Mesendoderm (in vitro differentiated cells): ENCODE data around the gene ITGA2B.

Source experiments
- DNase-seq: peaks from one replicate; pipeline ENCODE4 v3.0.0; 2013
- H2AK5ac ChIP-seq: 2 replicates; pipeline ENCODE4 v1.6.1; 2013; ENCODE audit warnings: low read length, inconsistent platforms
- H2BK120ac ChIP-seq: 2 replicates; pipeline ENCODE4 v1.6.1; 2013; ENCODE audit warnings: low read depth, mild to moderate bottlenecking, low read length, moderate library complexity, mixed read lengths
- H2BK15ac ChIP-seq: replicated peaks from 2 replicates; pipeline ENCODE4 v1.6.1; 2013; ENCODE audit warnings: low read depth, mild to moderate bottlenecking, moderate library complexity
- H2BK5ac ChIP-seq: 2 replicates; pipeline ENCODE4 v1.6.1; 2013; ENCODE audit warnings: low read length, inconsistent platforms
- H3K18ac ChIP-seq: 2 replicates; pipeline ENCODE4 v1.6.1; 2013; ENCODE audit warnings: mild to moderate bottlenecking, low read length, mixed read lengths
- H3K23ac ChIP-seq: one replicate; pipeline ENCODE4 v1.6.1; 2013; ENCODE audit warnings: low read length
- H3K27ac ChIP-seq: 2 replicates; pipeline ENCODE4 v1.5.1; 2013; ENCODE audit warnings: low read depth, mild to moderate bottlenecking, inconsistent platforms, low read length, moderate library complexity
- H3K27me3 ChIP-seq: 2 replicates; pipeline ENCODE4 v1.6.1; 2013; ENCODE audit warnings: low read length, control low read depth, mild to moderate bottlenecking, inconsistent platforms; ENCODE audit not compliant: insufficient read depth, poor library complexity
- H3K36me3 ChIP-seq: 2 replicates; pipeline ENCODE4 v1.6.1; 2013; ENCODE audit warnings: low read length, inconsistent platforms; ENCODE audit not compliant: control insufficient read depth, insufficient read depth
- H3K4ac ChIP-seq: one replicate; pipeline ENCODE4 v1.6.1; 2013; ENCODE audit warnings: low read depth, mild to moderate bottlenecking, low read length, moderate library complexity
- H3K4me1 ChIP-seq: 2 replicates; pipeline ENCODE4 v1.6.1; 2013; ENCODE audit warnings: low read depth, low read length, inconsistent platforms; ENCODE audit not compliant: control insufficient read depth
- H3K4me2 ChIP-seq: 2 replicates; pipeline ENCODE4 v1.6.1; 2013; ENCODE audit warnings: low read length
- H3K4me3 ChIP-seq: 2 replicates; pipeline ENCODE4 v1.5.1; 2013; ENCODE audit warnings: mild to moderate bottlenecking, low read length
- H3K56ac ChIP-seq: one replicate; pipeline ENCODE4 v1.6.1; 2013; ENCODE audit warnings: low read length
- H3K79me1 ChIP-seq: 2 replicates; pipeline ENCODE4 v1.6.1; 2013; ENCODE audit warnings: low read length, inconsistent platforms
- H3K79me2 ChIP-seq: 2 replicates; pipeline ENCODE4 v1.6.1; 2013; ENCODE audit warnings: mild to moderate bottlenecking, low read length; ENCODE audit not compliant: control insufficient read depth, insufficient read depth
- H3K9ac ChIP-seq: 2 replicates; pipeline ENCODE4 v1.6.1; 2013; ENCODE audit warnings: low read length, inconsistent platforms
- H4K5ac ChIP-seq: one replicate; pipeline ENCODE4 v1.6.1; 2013; ENCODE audit warnings: low read length
- H4K8ac ChIP-seq: one replicate; pipeline ENCODE4 v1.6.1; 2013; ENCODE audit warnings: low read depth, mild to moderate bottlenecking, control low read depth, low read length, moderate library complexity
- WGBS: extraction: QIAGEN DNeasy Blood & Tissue Kit; methylation state at CpG from one replicate; pipeline ENCODE4 v1.1.7; 2013; ENCODE audit warnings: low lambda C conversion rate, missing lambda C conversion rate; ENCODE audit not compliant: insufficient coverage; ENCODE audit errors: extremely low coverage; 5-methylcytosine and 5-hydroxymethylcytosine counted together

Gene ITGA2B

GRCh38 chr17:44359458-44360143 is 29.8 kb downstream of the ITGA2B start:
- H3K27ac ChIP-seq: no peak overlapping the region
- H3K23ac ChIP-seq: no peak overlapping the region
- H3K4me2 ChIP-seq: no peak overlapping the region
- H4K8ac ChIP-seq: no peak overlapping the region
- H2AK5ac ChIP-seq: no peak overlapping the region
- H3K56ac ChIP-seq: no peak overlapping the region
- H2BK5ac ChIP-seq: no peak overlapping the region
- no peak overlapping the region for H2BK15ac ChIP-seq
- H2BK120ac ChIP-seq: no peak overlapping the region
- WGBS: no CpG with 5 or more reads among the region's 14 CpGs
- DNase-seq: no peak
- H4K5ac ChIP-seq: no peak overlapping the region
- no peaks in the 10 kb centered on the region for H3K79me1 ChIP-seq
- no peak overlapping the region for H3K4ac ChIP-seq
- no peaks in the 10 kb centered on the region for H3K36me3 ChIP-seq
- no peaks in the 10 kb centered on the region for H3K27me3 ChIP-seq
- no peak overlapping the region for H3K4me3 ChIP-seq
- H3K79me2 ChIP-seq: no peaks in the 10 kb centered on the region
- H3K4me1 ChIP-seq: peaks cover 5% of the 10 kb centered on the region
- H3K18ac ChIP-seq: no peak overlapping the region
- no peak overlapping the region for H3K9ac ChIP-seq

- Histone ChIP-seq H3K4me2 (no peak overlapping the region), H3K79me2 (no peaks in the 10 kb centered on the region), H4K8ac (no peak overlapping the region), H3K4ac (no peak overlapping the region), H3K23ac (no peak overlapping the region), H3K4me3 (no peak overlapping the region), H3K56ac (no peak overlapping the region), H2BK120ac (no peak overlapping the region), H3K27ac (no peak overlapping the region), H2BK5ac (no peak overlapping the region), H2AK5ac (no peak overlapping the region), H3K4me1 (peaks cover 5% of the 10 kb centered on the region), H4K5ac (no peak overlapping the region), H3K9ac (no peak overlapping the region), H3K27me3 (no peaks in the 10 kb centered on the region), H3K79me1 (no peaks in the 10 kb centered on the region), H2BK15ac (no peak overlapping the region), H3K36me3 (no peaks in the 10 kb centered on the region), H3K18ac (no peak overlapping the region)
- DNase-seq: no peak
- no CpG with 5 or more reads among the region's 6 CpGs for WGBS
Measured at GRCh38 chr17:44359006-44359405, 30.4 kb downstream of the ITGA2B start.

- H3K4ac ChIP-seq: no peak overlapping the region
Measured at GRCh38 chr17:44358066-44358465, 31.4 kb downstream of the ITGA2B start.

GRCh38 chr17:44356241-44356640 is 33.2 kb downstream of the ITGA2B start:
- DNase-seq: no peak
- no peak overlapping the region for H4K5ac ChIP-seq
- no peak overlapping the region for H3K4me2 ChIP-seq
- no peak overlapping the region for H3K9ac ChIP-seq
- no peak overlapping the region for H3K27ac ChIP-seq
- H3K4ac ChIP-seq: no peak overlapping the region
- no peak overlapping the region for H3K23ac ChIP-seq
- no CpG with 5 or more reads among the region's 11 CpGs for WGBS
- no peaks in the 10 kb centered on the region for H3K27me3 ChIP-seq
- no peak overlapping the region for H2BK120ac ChIP-seq
- peaks cover 2% of the 10 kb centered on the region for H3K4me1 ChIP-seq
- H3K79me1 ChIP-seq: no peaks in the 10 kb centered on the region
- no peaks in the 10 kb centered on the region for H3K79me2 ChIP-seq
- H4K8ac ChIP-seq: no peak overlapping the region
- H3K18ac ChIP-seq: no peak overlapping the region
- no peak overlapping the region for H2BK15ac ChIP-seq
- no peak overlapping the region for H2BK5ac ChIP-seq
- H3K36me3 ChIP-seq: no peaks in the 10 kb centered on the region
- no peak overlapping the region for H3K56ac ChIP-seq
- H3K4me3 ChIP-seq: no peak overlapping the region
- H2AK5ac ChIP-seq: no peak overlapping the region

More at GRCh38 chr17:44358066-44358465, 31.4 kb downstream of the ITGA2B start:
- Histone ChIP-seq H3K18ac (no peak overlapping the region), H3K36me3 (no peaks in the 10 kb centered on the region), H2AK5ac (no peak overlapping the region), H2BK15ac (no peak overlapping the region), H4K5ac (no peak overlapping the region), H2BK120ac (no peak overlapping the region), H2BK5ac (no peak overlapping the region), H3K9ac (no peak overlapping the region), H3K27me3 (no peaks in the 10 kb centered on the region), H3K4me2 (no peak overlapping the region), H3K79me2 (no peaks in the 10 kb centered on the region), H3K4me3 (no peak overlapping the region), H3K56ac (no peak overlapping the region), H3K23ac (no peak overlapping the region), H3K4me1 (peaks cover 5% of the 10 kb centered on the region), H4K8ac (no peak overlapping the region), H3K27ac (no peak overlapping the region), H3K79me1 (no peaks in the 10 kb centered on the region)
- WGBS: no CpG with 5 or more reads among the region's 9 CpGs
- DNase-seq: no peak

- H3K4me2 ChIP-seq: no peak overlapping the region
- H3K36me3 ChIP-seq: no peaks in the 10 kb centered on the region
- H2AK5ac ChIP-seq: no peak overlapping the region
- H2BK15ac ChIP-seq: no peak overlapping the region
- no peaks in the 10 kb centered on the region for H3K27me3 ChIP-seq
- no peak overlapping the region for H3K4ac ChIP-seq
- no peak overlapping the region for H3K56ac ChIP-seq
- no peaks in the 10 kb centered on the region for H3K4me1 ChIP-seq
- H2BK5ac ChIP-seq: no peak overlapping the region
- no peak overlapping the region for H3K4me3 ChIP-seq
- H3K27ac ChIP-seq: no peak overlapping the region
- H4K5ac ChIP-seq: no peak overlapping the region
- no peaks in the 10 kb centered on the region for H3K79me2 ChIP-seq
- no peak overlapping the region for H3K9ac ChIP-seq
- H3K23ac ChIP-seq: no peak overlapping the region
- no peak overlapping the region for H4K8ac ChIP-seq
- no peak overlapping the region for H2BK120ac ChIP-seq
- H3K79me1 ChIP-seq: no peaks in the 10 kb centered on the region
- no peak overlapping the region for H3K18ac ChIP-seq
- no CpG with 5 or more reads among the region's 17 CpGs for WGBS
- DNase-seq: no peak
Measured at GRCh38 chr17:44355642-44356099, 33.8 kb downstream of the ITGA2B start.
